GM12874 (cell line): Measurements from ENCODE around the gene TMPRSS13.

Experiments used
- TF ChIP-seq, protein P1 (sequence below): IDR thresholded peaks from 2 replicates; pipeline ENCODE4 v1.5.1; 2011; ENCODE audit warnings: low read depth, mild to moderate bottlenecking, control low read depth, low read length, moderate library complexity; ENCODE audit not compliant: insufficient read depth

TMPRSS13 gene

DNA sequence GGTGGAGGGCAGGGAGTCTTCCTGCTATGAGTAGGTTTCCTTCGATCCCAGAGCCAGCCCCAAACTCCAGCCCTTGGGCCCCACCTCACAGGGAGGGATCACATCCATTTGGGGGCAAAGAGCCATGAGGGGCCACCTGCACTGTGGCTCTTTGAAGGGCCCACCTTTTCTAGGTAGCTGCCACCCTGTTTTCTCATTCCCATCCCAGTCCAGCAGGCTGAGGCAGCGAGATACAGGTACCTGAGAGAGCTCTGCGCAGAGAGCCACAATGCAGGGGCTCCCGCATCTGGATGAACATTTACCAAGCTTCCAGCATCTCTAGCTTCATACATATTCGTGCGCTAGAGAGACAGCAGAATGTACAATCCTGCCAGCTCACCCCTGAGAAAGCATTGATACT lies 69.1 kb downstream of the TMPRSS13 start:
- TF ChIP-seq, protein P1, sequence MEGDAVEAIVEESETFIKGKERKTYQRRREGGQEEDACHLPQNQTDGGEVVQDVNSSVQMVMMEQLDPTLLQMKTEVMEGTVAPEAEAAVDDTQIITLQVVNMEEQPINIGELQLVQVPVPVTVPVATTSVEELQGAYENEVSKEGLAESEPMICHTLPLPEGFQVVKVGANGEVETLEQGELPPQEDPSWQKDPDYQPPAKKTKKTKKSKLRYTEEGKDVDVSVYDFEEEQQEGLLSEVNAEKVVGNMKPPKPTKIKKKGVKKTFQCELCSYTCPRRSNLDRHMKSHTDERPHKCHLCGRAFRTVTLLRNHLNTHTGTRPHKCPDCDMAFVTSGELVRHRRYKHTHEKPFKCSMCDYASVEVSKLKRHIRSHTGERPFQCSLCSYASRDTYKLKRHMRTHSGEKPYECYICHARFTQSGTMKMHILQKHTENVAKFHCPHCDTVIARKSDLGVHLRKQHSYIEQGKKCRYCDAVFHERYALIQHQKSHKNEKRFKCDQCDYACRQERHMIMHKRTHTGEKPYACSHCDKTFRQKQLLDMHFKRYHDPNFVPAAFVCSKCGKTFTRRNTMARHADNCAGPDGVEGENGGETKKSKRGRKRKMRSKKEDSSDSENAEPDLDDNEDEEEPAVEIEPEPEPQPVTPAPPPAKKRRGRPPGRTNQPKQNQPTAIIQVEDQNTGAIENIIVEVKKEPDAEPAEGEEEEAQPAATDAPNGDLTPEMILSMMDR = no peak

DNA sequence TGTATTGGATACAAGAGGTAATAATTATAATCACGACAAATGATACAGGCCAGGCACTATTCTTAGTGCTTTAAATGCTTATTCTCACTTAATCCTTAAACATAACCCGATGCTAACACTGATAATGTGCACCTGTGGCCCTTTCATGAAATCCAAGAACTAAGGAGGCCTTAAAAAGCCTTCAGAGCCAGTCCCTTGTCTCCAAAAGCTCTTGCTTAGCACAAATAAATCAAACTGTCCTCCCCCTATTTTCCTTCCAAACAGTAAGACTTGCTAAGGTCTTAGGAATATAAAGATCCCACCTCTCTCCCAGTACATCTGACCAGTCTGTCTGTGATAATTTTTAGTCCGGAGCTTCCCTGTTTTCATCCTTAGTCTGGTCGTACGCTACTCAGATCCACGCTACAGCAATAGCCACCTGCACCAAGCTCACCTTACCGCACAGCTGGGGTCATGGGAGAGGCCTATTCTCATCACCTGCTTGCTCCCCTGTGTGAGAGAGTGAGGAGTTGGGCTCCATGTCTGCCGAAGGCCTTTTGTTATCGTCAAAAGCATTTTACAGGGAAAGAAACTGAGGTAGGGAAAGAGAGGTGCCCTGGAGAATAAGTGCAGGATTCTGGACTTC lies 69.6 kb downstream of the TMPRSS13 start:
- TF ChIP-seq, protein P1 = no peak

GRCh38 chr11:117859061-117859460 lies 70.1 kb downstream of the TMPRSS13 start:
- TF ChIP-seq, protein P1 = no peak

GRCh38 chr11:117857734-117858414 lies 71.3 kb downstream of the TMPRSS13 start:
- TF ChIP-seq, protein P1 = no peak

DNA sequence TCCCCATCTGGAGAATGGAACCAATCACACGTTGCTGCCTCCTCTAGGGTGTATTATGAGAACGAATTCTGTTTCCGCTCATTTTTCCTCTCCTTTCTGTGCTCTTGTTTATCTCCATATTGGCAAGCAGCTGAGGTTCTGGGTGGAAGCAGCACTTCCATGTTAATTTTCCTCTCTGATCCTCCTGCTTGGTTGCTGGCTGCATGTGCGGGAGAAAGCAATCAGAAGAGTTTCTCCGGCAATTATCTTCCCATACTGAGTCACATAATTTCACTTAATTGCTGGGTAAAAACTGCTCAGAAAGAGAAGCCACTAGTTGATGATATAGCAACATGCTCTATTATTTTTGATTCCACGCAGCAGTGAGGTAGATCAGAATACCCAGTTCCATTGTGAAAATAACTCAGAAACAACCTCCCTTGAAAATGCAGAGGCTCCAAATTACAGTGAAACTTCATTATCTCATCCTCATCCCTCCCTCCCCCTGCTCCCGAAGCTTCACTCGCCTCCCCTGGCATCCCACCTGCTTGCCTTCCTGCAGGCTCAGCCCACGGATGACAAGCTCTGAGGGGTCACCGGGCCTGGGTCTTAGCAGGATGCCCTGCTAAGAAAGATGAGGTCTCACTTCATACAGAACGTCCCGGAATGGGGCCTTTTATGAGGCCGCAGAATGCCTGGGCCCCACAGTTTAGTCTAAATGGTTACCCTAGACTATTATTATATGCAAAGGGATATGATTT lies 73.1 kb downstream of the TMPRSS13 start:
- TF ChIP-seq, protein P1 = no peak

GRCh38 chr11:117855186-117855845 lies 73.9 kb downstream of the TMPRSS13 start:
- TF ChIP-seq, protein P1 = no peak

DNA sequence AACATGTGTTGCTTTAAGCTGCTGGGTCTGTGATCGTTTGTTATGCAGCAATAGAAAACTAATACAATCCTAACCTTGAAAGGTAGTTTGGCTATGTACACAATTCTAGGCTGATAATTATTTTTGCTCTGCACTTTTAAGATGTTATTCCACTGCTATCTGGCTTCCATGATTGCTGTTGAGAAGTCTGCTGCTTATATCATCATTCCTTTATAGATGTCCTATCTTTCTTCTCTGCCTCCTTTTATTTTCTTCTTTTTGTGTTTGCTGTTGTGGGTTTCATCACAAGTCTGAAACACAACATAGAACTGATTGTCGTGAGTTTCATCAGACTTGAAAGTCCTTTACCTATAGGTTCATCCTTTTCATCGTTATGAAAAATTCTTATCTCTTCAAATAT lies 76.9 kb downstream of the TMPRSS13 start:
- TF ChIP-seq, protein P1 = no peak
